ENCODE data around the gene SPRED2.
"Not testable (repeated sequence)": the region's sequence is repeated elsewhere in the genome, so short reads cannot be mapped to it uniquely, and the experiment has no call there.

- TF ChIP-seq CTCF, POLR2A (IDR thresholded peaks at IDR 0.05): not testable (repeated sequence)
Observed at GRCh38 chr2:65338830-65339495, 93.4 kb downstream of the SPRED2 start.

All from esophagus squamous epithelium (tissue), 4 donors.